GM23248 (cell line): Measurements from ENCODE around the gene JARID2.

Experiments
- EZH2 ChIP-seq: fragments of 200-600 bp; sonication (generic); IDR thresholded peaks from 2 replicates; pipeline ENCODE4 v1.6.1; 2018; ENCODE audit warnings: antibody characterized with exemption, mild to moderate bottlenecking; ENCODE audit not compliant: insufficient read depth, poor library complexity, severe bottlenecking
- EZH2phosphoT487 ChIP-seq: fragments of 200-600 bp; sonication (generic); IDR thresholded peaks from 2 replicates; pipeline ENCODE4 v1.6.1; 2018; ENCODE audit warnings: antibody characterized with exemption, moderate library complexity, mild to moderate bottlenecking, low read depth; ENCODE audit not compliant: insufficient read depth

DNA sequence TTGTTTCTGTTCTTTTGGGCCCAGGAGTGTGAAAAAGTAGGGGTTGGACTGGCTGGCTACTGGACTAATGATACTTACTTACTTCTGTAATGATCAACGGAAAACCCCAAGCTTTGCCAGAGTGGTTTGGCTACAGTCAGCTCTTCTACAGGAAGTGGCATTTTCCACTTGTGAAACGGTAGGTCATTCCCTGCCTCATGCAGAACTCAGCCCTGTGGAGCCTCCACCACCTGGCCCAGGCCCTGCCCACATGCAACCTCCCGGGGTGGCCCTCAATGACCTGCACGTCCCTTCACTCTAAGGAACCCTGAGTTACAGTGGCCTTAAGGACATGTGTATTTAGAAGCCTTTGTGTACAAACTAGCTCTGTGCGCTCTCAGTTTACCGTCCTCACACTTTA, 276.6 kb downstream of the JARID2 start:
- TF ChIP-seq EZH2phosphoT487 (no peak), EZH2 (no peak)
